Hepatocyte (in vitro differentiated cells): Measurements from ENCODE around the gene KCNJ16. TPM values are rescaled to one million over a fixed set of nuclear protein-coding genes. Genes with fewer than 3 reads are reported as not detected.

Experiments used
- DNase-seq: peaks from one replicate; pipeline ENCODE4 v3.0.0-alpha.2; 2016; ENCODE audit warnings: low spot score
- H2AFZ ChIP-seq: fragments of 200-600 bp; sonication (generic); 2 replicates; pipeline ENCODE4 v1.6.0; 2016; ENCODE audit warnings: antibody characterized with exemption, mild to moderate bottlenecking
- H3K27ac ChIP-seq: fragments of 200-600 bp; sonication (generic); 2 replicates; pipeline ENCODE4 v1.5.1; 2016; ENCODE audit warnings: mild to moderate bottlenecking
- H3K27me3 ChIP-seq: fragments of 200-600 bp; sonication (generic); 2 replicates; pipeline ENCODE4 v1.6.1; 2016
- H3K36me3 ChIP-seq: fragments of 200-600 bp; sonication (generic); replicated peaks from 2 replicates; pipeline ENCODE4 v1.5.1; 2016; ENCODE audit warnings: low read depth; ENCODE audit not compliant: insufficient read depth
- H3K4me1 ChIP-seq: fragments of 200-600 bp; sonication (generic); 2 replicates; pipeline ENCODE4 v1.5.1; 2016; ENCODE audit warnings: mild to moderate bottlenecking, moderate library complexity; ENCODE audit not compliant: insufficient read depth
- H3K4me2 ChIP-seq: fragments of 200-600 bp; sonication (generic); 2 replicates; pipeline ENCODE4 v1.6.0; 2016
- H3K4me3 ChIP-seq: fragments of 200-600 bp; sonication (generic); 2 replicates; pipeline ENCODE4 v1.5.1; 2016; ENCODE audit warnings: mild to moderate bottlenecking
- H3K79me2 ChIP-seq: fragments of 200-600 bp; sonication (generic); 2 replicates; pipeline ENCODE4 v1.6.0; 2017; ENCODE audit warnings: mild to moderate bottlenecking
- H3K9me2 ChIP-seq: fragments of 200-600 bp; sonication (generic); replicated peaks from 2 replicates; pipeline ENCODE4 v1.6.0; 2017; ENCODE audit warnings: mild to moderate bottlenecking; ENCODE audit not compliant: insufficient read depth
- H3K9me3 ChIP-seq: fragments of 200-600 bp; sonication (generic); 2 replicates; pipeline ENCODE4 v1.5.1; 2016; ENCODE audit warnings: low read depth, mild to moderate bottlenecking
- H4K20me1 ChIP-seq: fragments of 200-600 bp; sonication (generic); 2 replicates; pipeline ENCODE4 v1.6.0; 2016; ENCODE audit warnings: mild to moderate bottlenecking; ENCODE audit not compliant: insufficient read depth, poor library complexity, severe bottlenecking
- CTCF ChIP-seq: fragments of 200-600 bp; sonication (generic); IDR thresholded peaks from 2 replicates; pipeline ENCODE4 v1.5.1; 2016; ENCODE audit warnings: antibody characterized with exemption, mild to moderate bottlenecking; ENCODE audit not compliant: poor library complexity
- EZH2 ChIP-seq: fragments of 200-600 bp; sonication (generic); IDR thresholded peaks from 2 replicates; pipeline ENCODE4 v1.6.1; 2016; ENCODE audit warnings: antibody characterized with exemption, mild to moderate bottlenecking, borderline replicate concordance
- EZH2phosphoT487 ChIP-seq: fragments of 200-600 bp; sonication (generic); IDR thresholded peaks from one replicate; pipeline ENCODE4 v1.6.1; 2018; ENCODE audit warnings: antibody characterized with exemption, mild to moderate bottlenecking, low read depth, moderate library complexity; ENCODE audit not compliant: unreplicated experiment, severe bottlenecking
- WGBS: methylation state at CpG from one replicate; pipeline ENCODE4 v1.1.6; 2016; ENCODE audit warnings: low lambda C conversion rate; ENCODE audit errors: missing lambda C conversion rate; 5-methylcytosine and 5-hydroxymethylcytosine counted together
- polyA plus RNA-seq: library from polyadenylated mRNA; unstranded; fragments of >200 nt; fragmentation: Nextera tagmentation; extraction: Ambion mirVana; gene quantifications from 2 replicates; pipeline ENCODE4 v1.2.1, GENCODE V29; 2016
- total RNA-seq: library from RNA; depleted of rRNA; stranded (reverse); fragments of >200 nt; gene quantifications from 2 replicates; pipeline ENCODE4 v1.2.3, GENCODE V29; 2014

The KCNJ16 gene
- total and polyA plus RNA-seq, 2 experiments from 2014 or later, result 2.7 to 40.6 TPM

- Histone ChIP-seq H3K27ac (no peak overlapping the region), H3K4me1 (no peaks in the 10 kb centered on the region), H3K36me3 (no peaks in the 10 kb centered on the region), H3K9me2 (no peaks in the 10 kb centered on the region), H2AFZ (no peak overlapping the region), H4K20me1 (no peaks in the 10 kb centered on the region), H3K79me2 (no peaks in the 10 kb centered on the region), H3K4me3 (no peak overlapping the region), H3K27me3 (no peaks in the 10 kb centered on the region), H3K4me2 (no peak overlapping the region), H3K9me3 (no peaks in the 10 kb centered on the region)
- 46% methylated on average over 3 of the region's 3 CpGs for WGBS
- no peak for DNase-seq
- TF ChIP-seq EZH2phosphoT487 (no peak), CTCF (no peak), EZH2 (no peak)
Observed at GRCh38 chr17:70130289-70130688, 55.3 kb downstream of the KCNJ16 start.

GRCh38 chr17:70132505-70132904 is 57.5 kb downstream of the KCNJ16 start:
- 97% methylated on average over 11 of the region's 11 CpGs for WGBS
- Histone ChIP-seq H3K4me1 (peaks cover under 1% of the 10 kb centered on the region), H3K4me2 (no peak overlapping the region), H3K79me2 (no peaks in the 10 kb centered on the region), H3K36me3 (no peaks in the 10 kb centered on the region), H3K27ac (no peak overlapping the region), H3K4me3 (no peak overlapping the region), H3K27me3 (no peaks in the 10 kb centered on the region), H3K9me2 (no peaks in the 10 kb centered on the region), H4K20me1 (no peaks in the 10 kb centered on the region), H2AFZ (no peak overlapping the region), H3K9me3 (no peaks in the 10 kb centered on the region)
- TF ChIP-seq EZH2phosphoT487 (no peak), CTCF (no peak), EZH2 (no peak)
- no peak for DNase-seq

- peaks cover 15% of the 10 kb centered on the region for H3K4me1 ChIP-seq
- no peaks in the 10 kb centered on the region for H3K27me3 ChIP-seq
- no peaks in the 10 kb centered on the region for H3K9me2 ChIP-seq
- 93% methylated on average over 8 of the region's 8 CpGs for WGBS
- no peaks in the 10 kb centered on the region for H3K36me3 ChIP-seq
- no peak overlapping the region for H3K4me3 ChIP-seq
- H2AFZ ChIP-seq, result no peak overlapping the region
- H3K9me3 ChIP-seq, result no peaks in the 10 kb centered on the region
- no peaks in the 10 kb centered on the region for H4K20me1 ChIP-seq
- DNase-seq, result no peak
- no peak overlapping the region for H3K4me2 ChIP-seq
- H3K27ac ChIP-seq, result no peak overlapping the region
- H3K79me2 ChIP-seq, result no peaks in the 10 kb centered on the region
- no peak for TF ChIP-seq EZH2
Observed at GRCh38 chr17:70134042-70134441, 59.0 kb downstream of the KCNJ16 start.

GRCh38 chr17:70134777-70135176 is 59.8 kb downstream of the KCNJ16 start:
- no peaks in the 10 kb centered on the region for H4K20me1 ChIP-seq
- no peak for DNase-seq
- H3K9me3 ChIP-seq, result no peaks in the 10 kb centered on the region
- no peaks in the 10 kb centered on the region for H3K27me3 ChIP-seq
- H3K4me2 ChIP-seq, result no peak overlapping the region
- no peaks in the 10 kb centered on the region for H3K36me3 ChIP-seq
- H3K4me1 ChIP-seq, result peaks cover 15% of the 10 kb centered on the region
- no peaks in the 10 kb centered on the region for H3K79me2 ChIP-seq
- WGBS, result 85% methylated on average over 1 of the region's 1 CpG
- no peak overlapping the region for H3K4me3 ChIP-seq
- no peak overlapping the region for H2AFZ ChIP-seq
- TF ChIP-seq CTCF, result no peak
- TF ChIP-seq EZH2phosphoT487, result no peak
- no peak for TF ChIP-seq EZH2
- no peak overlapping the region for H3K27ac ChIP-seq
- no peaks in the 10 kb centered on the region for H3K9me2 ChIP-seq
